Adipose tissue (tissue), 3 donors: ENCODE data around the gene PHACTR3. TPM values are rescaled to one million over a fixed set of nuclear protein-coding genes. Genes with fewer than 3 reads are reported as not detected.

Experiments
- H3K27ac ChIP-seq: one replicate; pipeline ENCODE4 v1.5.1; 2013; ENCODE audit warnings: low read depth, low read length
- WGBS, 3 donors: extraction: QIAGEN DNeasy Blood & Tissue Kit; methylation state at CpG; one replicate each; pipeline ENCODE4 v1.1.7; 2013; 5-methylcytosine and 5-hydroxymethylcytosine counted together
- polyA plus RNA-seq, 3 donors: library from polyadenylated mRNA; stranded (reverse); fragments of 200-250 nt; gene quantifications; one replicate each; pipeline ENCODE4 v1.2.3, GENCODE V29; 2013
- donor health status: healthy with polysubstance abuse.
- donor health status: Bipolar disorder and iron deficiency.
- donor health status: healthy.

PHACTR3 gene
- polyA plus RNA-seq, 3 donors: 0.10 to 0.42 TPM; not detected in 1

DNA sequence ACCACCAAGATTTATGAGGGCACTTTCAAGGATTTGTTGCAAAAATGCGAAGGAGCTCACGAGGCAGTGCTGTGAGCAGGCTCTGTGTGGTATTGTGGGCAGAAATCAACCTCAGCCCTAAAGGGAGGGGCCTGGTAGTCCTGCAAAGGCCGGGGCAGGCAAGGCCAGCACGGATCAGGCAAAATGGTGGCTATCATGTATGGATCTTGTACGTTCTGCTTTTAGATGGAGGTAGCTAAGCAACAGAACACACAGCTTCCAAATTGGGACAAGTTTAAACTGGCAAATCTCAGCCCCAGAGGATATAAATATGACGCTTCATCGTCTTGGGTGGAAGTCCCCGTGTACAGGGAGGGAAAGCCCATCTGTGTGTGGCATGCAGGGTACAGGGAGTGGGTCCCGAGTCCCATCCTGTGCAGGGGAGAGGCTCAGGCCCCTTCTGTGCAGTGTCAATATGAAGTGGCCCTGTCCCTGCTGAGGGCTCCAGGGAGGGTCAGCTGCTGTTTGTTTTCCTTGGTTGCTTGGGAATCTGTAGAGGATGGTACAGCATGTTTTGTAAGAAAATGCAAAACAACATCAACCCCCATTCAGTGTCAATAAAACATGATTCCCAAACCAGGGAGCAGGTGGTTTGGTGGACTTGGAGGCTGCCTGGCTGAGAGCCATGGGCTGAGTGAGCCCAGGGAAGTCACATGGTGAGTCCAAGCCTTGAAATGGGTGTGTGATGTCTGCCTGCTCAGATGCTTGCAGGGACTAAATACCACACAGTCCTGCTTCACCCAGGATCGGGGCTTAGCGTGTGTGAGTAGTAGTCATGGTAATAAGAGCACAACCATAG lies 216.1 kb downstream of the PHACTR3 start:
- WGBS, 3 donors: 62 to 73% (median 72%) methylated on average over 11 of the region's 11 CpGs
- H3K27ac ChIP-seq: no peak overlapping the region

DNA sequence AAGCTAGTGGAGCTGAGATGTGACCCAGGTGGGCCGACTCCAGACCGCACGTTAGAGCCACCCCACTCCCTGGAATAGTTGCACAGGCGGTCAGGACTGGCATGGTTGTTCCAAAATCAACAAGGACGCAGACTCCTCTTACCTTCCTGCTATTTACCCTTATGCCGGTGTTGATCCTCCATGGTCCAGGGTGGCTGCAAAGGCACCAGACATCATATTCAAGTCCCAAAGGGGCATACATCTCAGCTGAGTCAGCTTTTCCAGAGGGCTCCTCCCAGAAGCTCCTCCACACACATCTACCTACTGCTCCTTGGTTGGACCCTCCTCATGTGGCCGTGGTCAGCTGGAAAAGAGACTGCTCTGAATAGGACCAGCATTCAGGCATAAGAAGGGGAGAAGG lies 216.9 kb downstream of the PHACTR3 start:
- WGBS, 3 donors: 91 to 96% (median 92%) methylated on average over 7 of the region's 7 CpGs

DNA sequence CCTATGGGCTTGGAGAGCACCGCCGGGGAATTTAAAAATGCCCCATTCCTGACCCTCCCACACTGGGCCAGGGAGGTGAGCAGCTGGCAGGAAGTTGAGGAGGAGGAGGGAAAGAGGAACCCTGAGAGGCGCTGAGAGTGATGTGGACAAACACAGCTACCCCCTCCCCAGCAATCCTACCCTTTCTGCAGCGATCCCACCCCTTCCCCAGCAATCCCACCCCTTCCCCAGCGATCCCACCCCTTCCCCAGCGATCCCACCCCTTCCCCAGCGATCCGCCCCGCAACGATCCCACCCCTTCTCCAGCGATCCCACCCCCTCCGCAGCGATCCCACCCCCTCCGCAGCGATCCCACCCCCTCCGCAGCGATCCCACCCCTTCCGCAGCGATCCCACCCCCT lies 217.4 kb downstream of the PHACTR3 start:
- 79 to 85% (median 81%) methylated on average over 14 to 18 of the region's 19 CpGs for WGBS, 3 donors
- no peak overlapping the region for H3K27ac ChIP-seq

More for the DNA sequence above, 216.9 kb downstream of the PHACTR3 start:
- no peak overlapping the region for H3K27ac ChIP-seq

DNA sequence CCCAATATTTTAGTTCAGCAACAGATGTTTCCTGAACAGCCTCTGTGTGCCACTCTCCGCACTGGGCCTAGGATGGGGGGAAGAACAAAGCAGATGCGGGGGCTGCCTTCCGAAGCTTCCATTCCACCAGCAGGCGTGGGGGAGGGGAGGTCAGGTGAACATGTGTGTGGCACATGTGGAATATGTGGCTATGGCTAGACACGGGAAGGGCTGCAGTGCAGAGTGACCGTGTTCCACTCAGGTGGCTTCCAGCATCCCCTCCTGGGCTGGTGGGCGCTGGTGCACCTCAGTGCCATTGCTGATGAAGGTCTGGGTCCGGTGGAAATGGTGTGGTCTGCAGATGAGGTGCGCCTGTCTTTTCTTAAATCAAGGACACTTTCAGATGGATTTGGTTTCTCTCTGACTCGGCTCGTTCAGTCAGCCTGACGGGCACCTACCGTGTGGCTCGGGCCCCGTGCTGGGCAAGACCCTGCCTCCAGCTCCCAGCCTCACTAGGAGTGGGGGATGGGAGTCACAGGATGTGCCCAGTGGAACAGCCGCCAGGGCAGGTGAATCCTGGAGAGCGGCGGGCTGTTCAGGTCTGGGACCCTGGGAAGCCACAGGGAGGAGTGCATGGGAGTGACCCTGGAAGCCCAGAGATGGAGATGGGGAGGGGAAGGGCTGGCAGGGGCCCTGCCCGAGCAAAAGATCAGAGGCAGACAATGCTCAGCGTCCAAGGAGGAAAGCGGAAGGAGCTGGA lies 218.1 kb downstream of the PHACTR3 start:
- H3K27ac ChIP-seq: no peak overlapping the region
- WGBS, 3 donors: 71 to 78% (median 77%) methylated on average over 21 of the region's 21 CpGs

DNA sequence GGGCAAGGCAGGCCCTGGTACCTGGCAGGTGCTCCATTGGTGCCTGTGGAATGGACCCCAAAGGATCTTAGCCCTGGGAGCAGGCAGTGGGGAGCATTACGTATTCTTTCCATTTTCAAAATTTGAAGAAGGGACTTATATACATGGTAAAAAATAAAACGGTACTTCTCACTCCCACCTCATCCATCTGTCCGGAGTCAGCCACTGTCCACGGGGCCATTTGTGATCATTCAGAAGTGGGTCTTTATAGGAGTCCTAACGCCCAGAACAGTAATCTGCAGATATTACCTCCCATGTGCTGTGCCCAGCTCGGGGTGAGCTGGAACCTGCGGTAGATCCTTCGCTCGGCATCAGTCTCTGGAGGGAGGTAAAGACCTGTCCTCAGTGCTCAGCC lies 218.7 kb downstream of the PHACTR3 start:
- no peak overlapping the region for H3K27ac ChIP-seq
- 74 to 84% (median 75%) methylated on average over 9 of the region's 9 CpGs for WGBS, 3 donors

DNA sequence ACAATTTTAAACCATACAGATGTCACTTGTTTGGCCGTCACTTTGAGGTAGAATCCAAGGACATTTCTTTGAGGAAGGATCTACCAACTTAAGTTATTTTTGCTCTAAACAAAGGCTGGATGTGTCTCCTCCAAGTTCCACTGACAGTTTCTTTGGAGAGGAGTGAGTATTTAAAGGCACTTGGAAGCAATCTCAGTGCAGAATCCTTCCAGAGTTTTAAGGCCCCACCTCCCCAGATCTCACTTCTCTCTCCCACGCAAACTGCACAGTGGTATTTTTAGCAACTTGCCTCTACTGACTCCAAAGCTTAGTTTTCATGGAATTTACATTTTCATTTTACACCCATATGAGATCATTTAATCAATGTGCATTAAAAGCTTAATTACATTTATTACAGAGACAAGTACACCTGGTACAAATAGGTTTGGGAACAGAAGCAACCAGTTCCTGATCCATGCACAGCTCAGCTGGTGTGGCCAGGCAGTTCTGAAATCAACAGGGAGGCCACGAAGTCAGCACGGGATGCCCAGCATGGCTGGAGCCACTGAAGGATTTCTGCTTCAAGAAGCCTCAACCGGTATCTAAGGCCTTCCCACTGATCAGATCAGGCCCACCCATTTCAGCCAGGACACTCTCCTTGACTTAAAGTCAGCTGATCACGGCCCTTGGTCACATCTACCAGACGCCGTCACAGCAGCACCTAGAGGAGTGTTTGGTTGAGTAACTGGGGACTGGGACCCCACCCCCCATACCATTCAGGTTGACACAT lies 219.3 kb downstream of the PHACTR3 start:
- WGBS, 3 donors: 68 to 85% (median 70%) methylated on average over 8 of the region's 8 CpGs

DNA sequence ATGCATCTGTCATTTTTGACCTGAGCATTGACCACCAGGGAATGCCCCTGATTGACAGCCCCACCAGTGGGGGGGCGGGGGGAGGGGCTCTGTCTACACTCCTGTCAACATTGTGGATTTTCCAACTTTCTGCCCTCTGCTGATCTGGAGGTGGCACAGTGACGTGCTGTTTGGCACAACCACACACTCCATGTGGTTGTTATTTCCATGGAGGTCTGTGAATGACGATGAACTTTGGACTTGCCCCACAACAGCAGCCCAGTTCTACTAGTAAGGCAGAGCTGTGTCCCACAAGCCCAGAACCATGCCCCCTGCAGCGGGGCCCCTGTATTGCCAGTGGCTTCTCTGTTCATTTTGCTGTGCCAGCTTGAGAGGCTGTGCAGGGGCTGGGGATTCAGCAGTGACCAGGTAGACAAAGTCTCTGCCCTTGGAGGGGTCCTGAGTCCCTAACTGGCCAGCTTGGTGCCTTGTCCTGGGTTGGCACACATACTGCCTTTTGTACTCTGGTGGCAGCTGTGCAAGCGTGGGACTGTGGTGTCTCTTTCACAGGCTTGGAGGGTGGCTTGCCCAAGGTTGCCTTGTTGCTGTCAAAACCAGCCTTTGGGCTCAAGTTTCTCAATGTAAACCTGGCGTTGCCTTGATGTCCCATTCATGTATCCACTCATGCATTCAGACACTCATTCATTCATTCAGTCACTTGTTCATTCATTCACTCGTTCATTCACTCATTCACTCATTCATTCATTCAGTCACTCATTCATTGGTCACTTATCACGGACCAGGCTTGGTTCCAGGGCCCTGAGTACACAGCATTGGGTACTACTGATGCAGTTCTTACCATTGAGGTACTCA lies 220.6 kb downstream of the PHACTR3 start:
- no peak overlapping the region for H3K27ac ChIP-seq
- WGBS, 3 donors: 61 to 80% (median 74%) methylated on average over 8 of the region's 8 CpGs

More for the DNA sequence above, 219.3 kb downstream of the PHACTR3 start:
- H3K27ac ChIP-seq: no peak overlapping the region

DNA sequence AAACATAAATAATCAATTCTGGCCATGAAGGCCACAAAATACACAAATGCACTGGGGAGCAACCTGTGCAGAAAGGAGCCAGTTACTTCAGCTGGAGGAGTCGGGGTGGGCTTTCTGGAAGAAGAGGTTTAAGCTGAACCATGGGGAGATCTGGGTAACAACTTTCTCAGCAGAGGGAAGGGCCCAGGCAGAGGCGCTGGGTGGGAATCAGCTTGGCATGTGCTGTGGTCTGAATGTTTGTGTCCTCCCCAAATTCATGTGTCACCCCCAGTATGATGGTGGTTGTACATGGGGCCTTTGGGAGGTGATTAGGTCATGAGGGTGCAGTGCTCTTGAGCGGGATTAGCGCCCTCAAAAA lies 221.2 kb downstream of the PHACTR3 start:
- whole genome bisulfite sequencing, 3 donors: 95 to 99% (median 95%) methylated on average over 4 of the region's 4 CpGs

DNA sequence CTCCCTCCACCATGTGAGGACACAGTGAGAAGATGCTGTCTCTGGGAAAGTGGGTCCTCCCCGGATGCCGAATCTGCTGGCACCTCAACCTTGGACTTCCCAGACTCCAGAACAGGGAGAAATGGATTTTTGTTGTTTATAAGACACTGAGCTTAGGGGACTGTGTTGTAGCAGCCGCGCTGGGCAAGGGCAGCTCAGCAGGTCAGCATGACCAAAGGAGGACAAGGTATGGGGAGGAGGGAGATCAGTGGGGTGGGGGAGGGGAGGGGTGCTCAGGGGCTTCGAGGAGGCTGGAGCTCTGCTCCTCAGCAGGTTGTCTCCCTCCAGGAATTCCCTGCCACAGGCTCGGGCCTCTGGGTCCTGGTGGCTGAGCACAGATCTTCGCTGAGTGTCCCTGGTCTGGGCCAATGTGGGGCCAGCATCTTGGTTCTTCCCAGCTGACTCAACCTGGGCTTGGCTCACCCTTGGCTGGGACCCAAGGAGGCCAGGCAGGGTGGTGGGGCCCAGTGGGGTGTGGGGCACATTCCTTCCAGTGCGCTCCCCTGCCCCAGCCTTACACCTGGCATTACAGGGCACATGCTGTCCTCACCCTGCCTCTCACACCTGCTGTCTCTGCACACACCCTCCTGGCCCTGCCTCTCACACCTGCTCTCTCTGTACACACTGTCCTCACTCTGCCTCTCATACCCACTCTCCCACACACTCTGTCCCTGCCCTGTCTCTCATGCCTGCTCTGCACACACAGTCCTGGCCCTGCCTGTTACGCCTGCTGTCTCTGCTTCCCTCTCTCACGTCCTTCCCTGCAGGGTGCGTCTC lies 221.8 kb downstream of the PHACTR3 start:
- H3K27ac ChIP-seq: no peak overlapping the region
- WGBS, 3 donors: 74 to 81% (median 79%) methylated on average over 10 to 11 of the region's 11 CpGs

More for the DNA sequence above, 221.2 kb downstream of the PHACTR3 start:
- no peak overlapping the region for H3K27ac ChIP-seq

DNA sequence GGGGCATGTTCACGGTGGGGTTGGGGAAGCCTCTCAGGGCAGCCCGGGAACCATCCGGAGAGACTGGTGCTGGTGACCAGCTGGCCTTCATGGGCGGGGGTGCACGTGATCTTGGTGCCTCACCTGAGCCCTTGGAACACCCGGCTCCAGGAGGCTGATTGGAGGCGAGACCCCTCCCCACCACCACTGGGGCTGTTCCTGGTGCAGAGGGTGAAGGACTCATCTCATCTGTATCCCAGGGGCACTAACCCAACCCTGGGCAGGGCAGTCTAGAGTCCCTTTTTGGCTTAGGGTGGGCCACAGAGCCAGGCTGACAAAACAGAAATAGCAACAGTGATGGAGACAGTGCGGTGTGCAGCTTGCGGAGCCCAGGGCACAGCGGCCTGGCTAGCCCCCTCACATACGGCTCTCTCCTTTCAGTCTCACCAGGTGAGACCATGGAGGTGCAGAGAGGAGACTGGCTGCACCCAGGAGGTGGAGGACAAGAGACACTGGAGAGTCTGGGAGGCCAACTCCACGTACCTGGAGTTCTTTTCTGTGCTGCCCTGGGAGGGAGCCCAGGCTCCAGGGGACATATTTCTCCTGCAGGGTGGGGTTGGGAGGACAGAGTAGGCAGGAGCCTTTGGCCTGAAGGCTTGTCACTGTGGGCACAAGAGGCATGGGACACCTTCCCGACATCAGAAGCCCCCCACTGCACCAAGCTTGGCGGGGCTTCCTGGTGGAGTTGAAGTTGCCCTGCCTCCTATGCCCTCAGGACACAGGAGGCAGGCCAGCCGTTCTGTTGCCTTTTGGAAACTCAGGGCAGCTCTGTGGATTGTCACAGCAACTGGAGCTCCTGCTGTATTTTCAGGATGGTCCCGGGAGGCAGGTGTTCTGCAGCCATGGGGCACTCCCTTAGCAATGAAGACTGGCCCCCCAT lies 223.1 kb downstream of the PHACTR3 start:
- H3K27ac ChIP-seq: no peak overlapping the region
- WGBS, 3 donors: 74 to 82% (median 78%) methylated on average over 16 of the region's 16 CpGs

DNA sequence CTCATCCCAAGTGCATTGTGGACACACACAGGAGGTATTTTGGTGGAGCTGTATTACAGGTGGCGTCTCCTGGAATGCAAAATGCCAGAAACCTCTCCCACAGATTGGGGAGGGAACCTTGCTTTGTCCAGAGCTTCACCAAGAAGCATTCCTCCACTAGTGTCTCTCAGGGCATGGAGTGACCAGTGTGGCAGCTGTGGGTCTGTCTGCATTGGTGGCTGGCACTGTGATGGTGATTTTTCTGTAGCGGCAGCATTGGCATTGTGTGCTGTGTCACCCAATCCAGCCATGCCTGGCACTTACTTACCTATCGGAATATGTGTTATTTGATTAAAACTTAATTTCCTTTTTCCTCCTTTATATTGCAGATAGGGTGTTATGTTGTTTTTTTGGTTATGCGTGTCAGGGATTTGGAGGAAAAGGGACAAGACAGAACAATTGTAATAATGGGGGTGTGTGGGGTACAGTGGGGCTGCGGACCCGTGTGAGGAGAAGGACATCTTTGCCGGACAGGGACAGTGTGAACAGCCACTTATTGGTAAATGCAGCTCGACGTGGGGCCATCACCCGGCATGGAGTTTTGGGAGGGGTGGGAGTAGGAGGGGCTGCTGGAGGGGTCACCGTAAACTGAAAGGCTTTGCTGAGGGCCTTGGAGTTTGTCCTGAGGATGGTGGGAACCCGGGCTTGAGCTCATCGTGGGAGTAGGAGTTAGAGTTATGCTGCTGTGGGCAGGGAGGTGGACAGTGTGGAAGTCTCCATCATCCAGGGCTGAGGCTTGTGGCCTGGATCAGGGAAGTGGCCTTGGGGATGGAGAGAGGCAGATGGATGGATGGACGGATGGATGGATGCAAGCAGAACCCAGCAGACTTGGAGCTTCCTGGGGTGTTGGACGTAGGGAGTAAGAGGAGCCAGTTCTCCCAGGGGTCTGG lies 224.0 kb downstream of the PHACTR3 start:
- H3K27ac ChIP-seq: no peak overlapping the region
- WGBS, 3 donors: 83 to 90% (median 86%) methylated on average over 15 of the region's 15 CpGs

DNA sequence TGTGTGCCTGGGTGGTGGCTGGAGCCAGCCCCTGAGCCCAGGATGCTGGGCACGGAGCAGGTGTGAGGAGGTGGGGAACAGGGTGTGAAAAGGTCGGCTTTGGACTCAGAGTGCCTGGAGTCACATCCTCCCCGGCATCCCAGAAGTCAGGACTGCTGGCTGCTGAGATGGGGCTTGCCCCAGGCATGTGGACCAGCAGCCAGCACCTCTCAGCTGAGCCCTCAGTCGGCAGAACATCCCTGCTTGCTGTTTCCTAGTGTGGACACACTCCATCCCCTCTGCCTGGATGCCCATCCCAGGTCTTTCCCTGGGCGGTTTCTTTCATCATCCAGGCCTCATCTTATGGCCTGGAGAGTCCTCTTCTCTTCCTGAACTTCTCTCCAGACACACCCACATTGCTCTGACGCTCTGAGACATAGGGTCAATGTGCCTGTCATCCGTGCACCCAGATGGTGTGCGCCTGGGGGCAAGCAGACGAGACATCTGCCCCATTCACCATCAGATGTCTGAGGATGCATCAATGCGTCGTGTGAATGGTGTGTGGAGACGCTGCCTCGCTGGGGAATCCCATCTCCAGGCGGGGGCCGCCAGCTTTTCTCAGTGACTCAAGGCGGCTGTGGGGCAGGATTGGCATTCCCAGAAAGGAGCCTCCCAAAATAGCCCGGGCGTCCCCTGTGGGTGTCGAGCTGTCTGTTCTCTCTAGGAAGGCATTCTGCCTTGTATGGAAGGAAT lies 224.9 kb downstream of the PHACTR3 start:
- WGBS, 3 donors: 74 to 83% (median 81%) methylated on average over 19 of the region's 19 CpGs
- H3K27ac ChIP-seq: no peak overlapping the region

DNA sequence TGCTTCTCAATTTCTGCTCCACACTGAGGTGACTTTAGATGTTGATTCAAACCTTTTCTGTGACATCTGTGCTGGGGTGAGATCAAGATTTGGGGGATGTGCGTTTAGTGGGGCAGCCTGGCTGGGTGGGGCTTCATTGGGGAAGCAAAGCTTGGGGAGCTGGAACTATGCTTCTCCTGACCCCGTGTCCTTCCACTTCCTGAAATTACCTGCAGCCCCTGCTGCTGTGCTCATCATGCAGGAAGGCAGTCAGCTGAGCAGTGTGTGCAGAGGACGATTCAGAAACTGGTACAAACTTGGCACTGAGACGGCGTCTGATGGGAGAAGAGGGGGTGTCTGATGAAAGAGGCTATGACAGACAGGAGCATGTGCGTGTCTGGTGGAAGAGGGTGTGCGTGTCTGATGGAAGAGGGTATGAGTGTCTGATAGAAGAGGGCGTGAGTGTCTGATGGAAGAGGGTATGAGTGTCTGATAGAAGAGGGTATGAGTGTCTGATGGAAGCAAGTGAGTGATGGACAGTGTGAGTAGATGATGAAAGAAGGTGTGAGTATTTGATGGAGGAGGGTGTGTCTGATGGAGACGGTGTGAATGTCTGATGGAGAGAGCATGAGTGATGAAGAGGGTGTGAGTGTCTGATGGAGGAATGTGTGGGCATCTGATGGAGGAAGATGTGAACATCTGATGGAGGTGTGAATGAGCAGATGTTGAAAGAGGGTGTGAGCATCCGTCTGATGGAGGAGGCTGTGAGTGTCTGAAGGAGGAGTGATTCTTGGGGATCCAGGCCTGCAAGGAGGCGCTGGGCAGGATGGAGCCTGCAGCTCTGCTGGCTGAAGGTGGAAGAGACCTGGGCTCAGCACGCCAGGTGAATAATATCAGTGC lies 225.7 kb downstream of the PHACTR3 start:
- H3K27ac ChIP-seq: no peak overlapping the region
- 65 to 74% (median 74%) methylated on average over 12 of the region's 12 CpGs for WGBS, 3 donors

DNA sequence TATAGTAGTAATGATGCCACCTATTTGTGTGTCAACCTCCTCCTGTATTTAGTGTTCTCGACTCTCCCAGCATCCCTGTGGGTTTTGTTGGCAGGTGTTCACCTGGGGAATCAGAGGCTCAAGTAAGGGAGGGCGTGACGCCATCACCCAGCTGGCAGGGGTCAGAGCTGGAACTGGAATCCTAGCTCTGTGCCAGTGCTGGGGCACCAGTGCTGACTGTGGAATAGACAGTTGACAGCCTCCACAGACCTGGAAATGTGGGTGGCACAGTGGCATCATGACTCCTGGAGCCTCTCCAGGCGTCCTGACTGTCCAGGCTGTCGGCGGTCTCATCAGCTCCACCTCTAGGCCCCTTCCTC lies 226.3 kb downstream of the PHACTR3 start:
- WGBS, 3 donors: 48 to 68% (median 61%) methylated on average over 6 of the region's 6 CpGs
- H3K27ac ChIP-seq: no peak overlapping the region
